ENCODE data around the gene PHYHD1. TPM values are rescaled to one million over a fixed set of nuclear protein-coding genes. Genes with fewer than 3 reads are reported as not detected.

PHYHD1 gene
- total and polyA plus RNA-seq, 10 of the 15 experiments (the other 5 are each of a cell fraction or from before 2014, with no cell fraction given): 0.09 to 0.17 TPM; not detected in 8

- no TSS peak for BruUV-seq (replicated peaks)
- no peak overlapping the region for H3K4me3 ChIP-seq
- H3K4me1 ChIP-seq (ENCODE audit: control insufficient read depth, insufficient read depth, low read length): peaks cover 15% of the 10 kb centered on the region
These were observed 25.2 kb upstream of the PHYHD1 start for GRCh38 chr9:128895556-128895955.

More at GRCh38 chr9:128895556-128895955, 25.2 kb upstream of the PHYHD1 start:
- 81% methylated on average over 4 of the region's 4 CpGs for WGBS (ENCODE audit: insufficient coverage, insufficient replicate concordance, low lambda C conversion rate, missing lambda C conversion rate)
- no peaks in the 10 kb centered on the region for H4K20me1 ChIP-seq (ENCODE audit: control insufficient read depth, insufficient read depth)
- ATAC-seq (no peak), DNase-seq (ENCODE audit: low read depth, low spot score) (no peak), FAIRE-seq (no peak)
- H3K27me3 ChIP-seq (replicated peaks in 1 of 2; ENCODE audit: control insufficient read depth in 2 of 2, insufficient read depth in 2 of 2, low read length in 1 of 2): no peaks in the 10 kb centered on the region
- H3K36me3 ChIP-seq (ENCODE audit: control insufficient read depth in 2 of 2, insufficient read depth in 2 of 2, low read length in 1 of 2): peaks cover 3 to 13% of the 10 kb centered on the region in 2 experiments; a peak in 3 of 4 replicates
- H3K79me2 ChIP-seq (ENCODE audit: control insufficient read depth, insufficient read depth, low read length): no peaks in the 10 kb centered on the region
- in situ Hi-C loops (cut with MboI): no loop called here
- H3K9ac ChIP-seq (ENCODE audit: control insufficient read depth, insufficient read depth, low read length): no peak overlapping the region
- no peaks in the 10 kb centered on the region for H3K9me3 ChIP-seq (replicated peaks; ENCODE audit: control insufficient read depth, insufficient read depth, low read length)
- TF ChIP-seq ATF3 (IDR thresholded peaks at IDR 0.05; ENCODE audit: borderline replicate concordance, extremely low read depth, low read depth, low read length): no peak
- no peak for TF ChIP-seq ZNF384 (IDR thresholded peaks at IDR 0.05; ENCODE audit: borderline replicate concordance, low read depth, low read length)
- no peak for TF ChIP-seq BCL3 (IDR thresholded peaks at IDR 0.05; ENCODE audit: borderline replicate concordance, insufficient read depth, low read depth, low read length, poor library complexity, severe bottlenecking)
- no peak for TF ChIP-seq NR2F1 (conservative IDR thresholded peaks at IDR 0.05)
- TF ChIP-seq CTCF (IDR thresholded peaks at IDR 0.05 in 2 of 3, conservative IDR thresholded peaks at IDR 0.05 in 1 of 3; ENCODE audit: control insufficient read depth in 2 of 3, extremely low read depth in 1 of 3, insufficient read depth in 1 of 3, low read depth in 3 of 3, low read length in 3 of 3): no peak
- TF ChIP-seq NFYB (IDR thresholded peaks at IDR 0.05; ENCODE audit: insufficient read depth, low read depth, low read length): no peak
- TF ChIP-seq FOXM1 (IDR thresholded peaks at IDR 0.05; ENCODE audit: low read depth, low read length): no peak
- no peak for TF ChIP-seq KDM1A (IDR thresholded peaks at IDR 0.05; ENCODE audit: borderline replicate concordance)
- no peak for TF ChIP-seq CREM (IDR thresholded peaks at IDR 0.05; ENCODE audit: low read depth)
- no peak for TF ChIP-seq SREBF1 (IDR thresholded peaks at IDR 0.05; ENCODE audit: low read length)
- POLR2A ChIA-PET: no interaction called here
- H3K4me2 ChIP-seq (ENCODE audit: control insufficient read depth, insufficient read depth): no peak overlapping the region
- no peak overlapping the region for H3K27ac ChIP-seq (ENCODE audit: control insufficient read depth, insufficient read depth)
- CTCF ChIA-PET: no interaction called here
- no peak overlapping the region for H2AFZ ChIP-seq (ENCODE audit: control insufficient read depth, low read depth, low read length)
- SMC1A ChIA-PET (ENCODE audit: uncharacterized antibody, unreplicated experiment): no interaction called here
- intact Hi-C loops (cut with micrococcal nuclease; ENCODE audit: unreplicated experiment): no loop called here
- RAD21 ChIA-PET (ENCODE audit: unreplicated experiment): no interaction called here
